Esophagus squamous epithelium (tissue), 5 donors: Measurements from ENCODE around the gene TLR3. TPM values are rescaled to one million over a fixed set of nuclear protein-coding genes. Genes with fewer than 3 reads are reported as not detected.
A peak's percentile ranks its signal among the peaks of the same experiment; 100 is the strongest.

ENCODE experiments used
- DNase-seq: peaks from one replicate; lab custom pipeline; 2025; lab: John Stamatoyannopoulos, UW
- H3K27ac ChIP-seq, 4 donors: fragments of 200-600 bp; sonication (generic); one replicate each; pipeline ENCODE4 v1.5.1; 2016 to 2019; ENCODE audit warnings: mild to moderate bottlenecking in 1 of 4
- H3K27me3 ChIP-seq, 4 donors: fragments of 200-600 bp; sonication (generic); 1 replicate in 3 of 4; 2 replicates in 1 of 4; pipeline versions ENCODE4 v1.5.1 to v1.6.0; 2017 to 2021; ENCODE audit warnings: antibody characterized with exemption in 1 of 4
- H3K36me3 ChIP-seq, 3 donors: fragments of 200-600 bp; sonication (generic); one replicate each; pipeline ENCODE4 v1.5.1; 2016 to 2019
- H3K4me1 ChIP-seq, 3 donors: fragments of 200-600 bp; sonication (generic); one replicate each; pipeline ENCODE4 v1.5.1; 2017 to 2019
- H3K4me3 ChIP-seq, 4 donors: fragments of 200-600 bp; sonication (generic); 1 replicate in 3 of 4; 2 replicates in 1 of 4; pipeline ENCODE4 v1.5.1; 2016 to 2019; ENCODE audit warnings: mild to moderate bottlenecking in 2 of 4, moderate library complexity in 1 of 4
- H3K9me3 ChIP-seq, 3 donors: fragments of 200-600 bp; sonication (generic); one replicate each; pipeline ENCODE4 v1.5.1; 2016 to 2019
- CTCF ChIP-seq, 6 experiments: fragments of 450-650 bp in 4 of 6; fragments of 200-600 bp in 2 of 6; sonication (generic) in 2 of 6; IDR thresholded peaks; one replicate each; pipeline ENCODE4 v1.5.1; 2016 to 2019; ENCODE audit warnings: antibody characterized with exemption in 6 of 6, mild to moderate bottlenecking in 4 of 6, moderate library complexity in 4 of 6
- POLR2A ChIP-seq, 4 donors: fragments of 450-650 bp; IDR thresholded peaks; one replicate each; pipeline ENCODE4 v1.6.1; 2017; ENCODE audit warnings: antibody characterized with exemption in 4 of 4, mild to moderate bottlenecking in 4 of 4, moderate library complexity in 3 of 4
- WGBS, 2 donors: methylation state at CpG; one replicate each; pipeline ENCODE4 v1.1.5; 2018; 5-methylcytosine and 5-hydroxymethylcytosine counted together
- intact Hi-C: fragments of 100-400 bp; cut with DNase I; formaldehyde crosslinking; loops from one replicate; pipeline ENCODE4 v1.15.0; 2022
- total RNA-seq, 4 donors: library from RNA; depleted of rRNA; stranded (reverse); fragments of >200 nt; gene quantifications; one replicate each; pipeline ENCODE4 v1.1.0, GENCODE V29; 2016
- donor health status: DM: yes; HTN: yes; CAD: no.

The TLR3 gene
- total RNA-seq, 4 donors from 2014 or later = 2.8 to 11.6 (median 5.8) TPM

- no peaks in the 10 kb centered on the region for H3K9me3 ChIP-seq
- no peaks in the 10 kb centered on the region for H3K36me3 ChIP-seq
- intact Hi-C loops = no loop called here
- H3K27ac ChIP-seq = peak overlapping the region in 3 of 4 donors; percentile 21 to 72 (median 67)
- no peak for TF ChIP-seq CTCF (IDR thresholded peaks at IDR 0.05)
- no peak for TF ChIP-seq POLR2A (IDR thresholded peaks at IDR 0.05)
- H3K4me3 ChIP-seq = peak overlapping the region; percentile 39 to 76 (median 63)
- 7 to 24% methylated on average over 16 to 17 of the region's 17 CpGs for WGBS, 2 donors
- peaks cover 0 to 26% (median 2%) of the 10 kb centered on the region in 4 donors for H3K27me3 ChIP-seq
- peaks cover 9 to 24% (median 11%) of the 10 kb centered on the region in 3 donors for H3K4me1 ChIP-seq
- DNase-seq = no peak
These were observed 36.8 kb downstream of the TLR3 start for GRCh38 chr4:186105647-186106321.

GRCh38 chr4:186107947-186108346, 39.0 kb downstream of the TLR3 start:
- DNase-seq = no peak
- H3K4me1 ChIP-seq = peaks cover 9 to 24% (median 11%) of the 10 kb centered on the region in 3 donors
- H3K27ac ChIP-seq = no peak overlapping the region
- 62 to 71% methylated on average over 4 of the region's 4 CpGs for WGBS, 2 donors
- no peak overlapping the region for H3K4me3 ChIP-seq
- TF ChIP-seq CTCF (IDR thresholded peaks at IDR 0.05) = no peak
- TF ChIP-seq POLR2A (IDR thresholded peaks at IDR 0.05) = no peak
- intact Hi-C loops = no loop called here
- no peaks in the 10 kb centered on the region for H3K36me3 ChIP-seq
- H3K9me3 ChIP-seq = no peaks in the 10 kb centered on the region
- peaks cover 0 to 26% (median 2%) of the 10 kb centered on the region in 4 donors for H3K27me3 ChIP-seq

GRCh38 chr4:186108391-186108790, 39.4 kb downstream of the TLR3 start:
- no peak overlapping the region for H3K4me3 ChIP-seq
- H3K27me3 ChIP-seq = peaks cover 0 to 23% (median 2%) of the 10 kb centered on the region in 4 donors
- DNase-seq = no peak
- H3K27ac ChIP-seq = no peak overlapping the region
- TF ChIP-seq CTCF (IDR thresholded peaks at IDR 0.05) (no peak), POLR2A (IDR thresholded peaks at IDR 0.05) (no peak)
- 78 to 84% methylated on average over 3 of the region's 3 CpGs for WGBS, 2 donors
- H3K4me1 ChIP-seq = peaks cover 9 to 24% (median 11%) of the 10 kb centered on the region in 3 donors
- no peaks in the 10 kb centered on the region for H3K9me3 ChIP-seq
- intact Hi-C loops = no loop called here
- no peaks in the 10 kb centered on the region for H3K36me3 ChIP-seq

GRCh38 chr4:186109245-186109644, 40.3 kb downstream of the TLR3 start:
- H3K4me1 ChIP-seq = peaks cover 9 to 21% (median 11%) of the 10 kb centered on the region in 3 donors
- TF ChIP-seq CTCF (IDR thresholded peaks at IDR 0.05) (no peak), POLR2A (IDR thresholded peaks at IDR 0.05) (no peak)

DNA sequence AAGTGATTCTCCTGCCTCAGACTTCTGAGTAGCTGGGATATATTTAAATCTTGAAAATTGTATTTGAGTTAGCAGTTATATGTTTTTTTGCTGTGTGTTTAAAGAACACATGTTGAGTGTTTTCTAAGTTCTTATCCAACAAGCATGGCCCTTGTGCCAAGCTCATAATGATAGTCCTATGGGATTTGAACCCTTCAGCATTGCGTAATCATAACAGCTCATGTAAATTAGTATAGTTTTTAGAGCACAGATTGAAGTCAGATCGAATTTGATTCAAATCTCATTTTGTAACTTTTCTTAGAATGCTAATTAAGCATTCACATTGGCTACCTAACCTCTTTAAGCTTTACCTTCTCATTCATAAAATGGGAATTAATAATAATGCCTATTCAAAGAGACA, 47.7 kb downstream of the TLR3 start:
- H3K4me1 ChIP-seq = no peaks in the 10 kb centered on the region
- 70 to 75% methylated on average over 2 of the region's 2 CpGs for WGBS, 2 donors

More at GRCh38 chr4:186109245-186109644, 40.3 kb downstream of the TLR3 start:
- no peaks in the 10 kb centered on the region for H3K9me3 ChIP-seq
- 73% methylated on average over 4 of the region's 4 CpGs for WGBS, 2 donors
- H3K36me3 ChIP-seq = no peaks in the 10 kb centered on the region
- H3K27ac ChIP-seq = no peak overlapping the region
- H3K4me3 ChIP-seq = no peak overlapping the region
- peaks cover 0 to 15% (median 2%) of the 10 kb centered on the region in 4 donors for H3K27me3 ChIP-seq
- intact Hi-C loops = no loop called here
- DNase-seq = no peak

More for the DNA sequence above, 47.7 kb downstream of the TLR3 start:
- no peak for DNase-seq
- Histone ChIP-seq H3K27ac (no peak overlapping the region), H3K4me3 (no peak overlapping the region), H3K36me3 (no peaks in the 10 kb centered on the region), H3K27me3 (peaks cover 0 to 3% (median 0%) of the 10 kb centered on the region in 4 donors), H3K9me3 (no peaks in the 10 kb centered on the region)
- intact Hi-C loops = no loop called here
- no peak for TF ChIP-seq POLR2A (IDR thresholded peaks at IDR 0.05)
- no peak for TF ChIP-seq CTCF (IDR thresholded peaks at IDR 0.05)
